NCI-H1930 (cell line): ENCODE results near the gene ZNF804B.

Experiments used
- DNase-seq, 2 experiments: peaks; one replicate each; lab custom pipeline; 2025; lab: John Stamatoyannopoulos, UW

The ZNF804B gene

GRCh38 chr7:88835147-88835728 is 75.7 kb downstream of the ZNF804B start:
- DNase-seq = no peak

- no peak for DNase-seq
Measured at GRCh38 chr7:88842201-88842600, 82.7 kb downstream of the ZNF804B start.

- no peak for DNase-seq
Measured at GRCh38 chr7:88845091-88845490, 85.6 kb downstream of the ZNF804B start.

- DNase-seq = no peak
Measured at GRCh38 chr7:88851220-88851619, 91.7 kb downstream of the ZNF804B start.

GRCh38 chr7:88859288-88859687 is 99.8 kb downstream of the ZNF804B start:
- DNase-seq = no peak

GRCh38 chr7:88866265-88866863 is 106.9 kb downstream of the ZNF804B start:
- no peak for DNase-seq

GRCh38 chr7:88867158-88867557 is 107.7 kb downstream of the ZNF804B start:
- DNase-seq = no peak

- DNase-seq = no peak
Measured at GRCh38 chr7:88868456-88868855, 109.0 kb downstream of the ZNF804B start.

- DNase-seq = no peak
Measured at GRCh38 chr7:88881136-88881535, 121.6 kb downstream of the ZNF804B start.

- DNase-seq = no peak
Measured at GRCh38 chr7:88885131-88885530, 125.6 kb downstream of the ZNF804B start.

- no peak for DNase-seq
Measured at GRCh38 chr7:88888684-88889083, 129.2 kb downstream of the ZNF804B start.

- DNase-seq = no peak
Measured at GRCh38 chr7:88910516-88910915, 151.0 kb downstream of the ZNF804B start.

GRCh38 chr7:88912852-88913251 is 153.4 kb downstream of the ZNF804B start:
- DNase-seq = no peak

- no peak for DNase-seq
Measured at GRCh38 chr7:88915615-88916014, 156.1 kb downstream of the ZNF804B start.

GRCh38 chr7:88919478-88920131 is 160.1 kb downstream of the ZNF804B start:
- DNase-seq = no peak

- no peak for DNase-seq
Measured at GRCh38 chr7:88922944-88923343, 163.4 kb downstream of the ZNF804B start.

GRCh38 chr7:88928276-88928675 is 168.8 kb downstream of the ZNF804B start:
- no peak for DNase-seq

GRCh38 chr7:88929719-88930118 is 170.2 kb downstream of the ZNF804B start:
- DNase-seq = no peak

GRCh38 chr7:88933285-88933684 is 173.8 kb downstream of the ZNF804B start:
- DNase-seq = no peak

GRCh38 chr7:88942815-88943501 is 183.5 kb downstream of the ZNF804B start:
- DNase-seq = no peak

GRCh38 chr7:88951826-88952225 is 192.3 kb downstream of the ZNF804B start:
- no peak for DNase-seq

- DNase-seq = no peak
Measured at GRCh38 chr7:88964418-88964817, 204.9 kb downstream of the ZNF804B start.

- DNase-seq = no peak
Measured at GRCh38 chr7:88965371-88965770, 205.9 kb downstream of the ZNF804B start.
